GM18520 (cell line): ENCODE data around the gene AGT.
"Not testable (repeated sequence)": the region's sequence is repeated elsewhere in the genome, so short reads cannot be mapped to it uniquely, and the experiment has no call there.

Experiments used
- ATAC-seq: cut with Tn5 transposase; IDR thresholded peaks from one replicate; pipeline ENCODE4 v1.9.1; 2021; ENCODE audit not compliant: unreplicated experiment

Gene AGT

GRCh38 chr1:230707732-230708630 lies 5.9 kb downstream of the AGT start:
- ATAC-seq = no peak

DNA sequence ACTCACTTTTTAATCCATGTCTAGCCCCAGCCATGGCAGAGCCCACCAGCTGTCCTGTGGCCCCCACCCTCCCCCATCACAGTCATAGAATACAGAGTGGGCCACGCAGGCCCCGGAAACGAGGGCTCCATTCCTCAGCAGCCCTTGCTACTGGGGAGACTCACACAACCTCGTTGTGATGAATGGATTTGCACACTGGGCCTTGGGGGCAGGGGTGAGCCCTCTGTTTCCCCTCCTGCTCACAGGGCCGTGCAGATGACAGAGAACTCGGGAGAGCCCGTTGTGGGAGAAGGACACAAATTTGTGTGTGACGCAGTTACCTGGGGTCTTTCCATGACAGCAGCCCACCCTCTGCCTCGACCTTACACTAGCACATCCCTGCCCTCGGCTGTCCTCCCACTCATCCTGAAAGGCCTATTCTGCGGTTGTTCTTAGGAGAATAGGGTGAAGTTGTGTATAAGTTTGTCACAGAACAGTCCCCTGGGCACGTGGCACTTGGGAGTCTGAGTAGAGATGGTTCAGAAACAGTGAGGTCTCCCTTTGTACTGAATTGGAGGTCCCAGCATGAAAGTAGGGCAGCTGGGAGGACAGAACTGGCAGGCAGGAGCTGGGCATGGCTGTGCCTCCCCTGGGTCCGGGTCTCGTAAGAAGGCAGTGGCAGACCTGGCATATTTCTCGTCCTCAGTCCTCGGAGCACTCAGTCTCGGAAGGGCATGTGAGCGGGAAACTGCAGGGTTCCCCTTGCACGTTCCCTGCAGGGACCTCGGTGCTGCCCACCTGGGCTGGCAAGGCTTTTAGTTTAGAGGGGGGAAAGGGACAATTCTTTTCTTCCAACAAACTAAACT lies 6.8 kb downstream of the AGT start:
- ATAC-seq = no peak

GRCh38 chr1:230706020-230706699 lies 7.8 kb downstream of the AGT start:
- ATAC-seq = no peak

- ATAC-seq = no peak
Measured at GRCh38 chr1:230705289-230706019, 8.5 kb downstream of the AGT start.

DNA sequence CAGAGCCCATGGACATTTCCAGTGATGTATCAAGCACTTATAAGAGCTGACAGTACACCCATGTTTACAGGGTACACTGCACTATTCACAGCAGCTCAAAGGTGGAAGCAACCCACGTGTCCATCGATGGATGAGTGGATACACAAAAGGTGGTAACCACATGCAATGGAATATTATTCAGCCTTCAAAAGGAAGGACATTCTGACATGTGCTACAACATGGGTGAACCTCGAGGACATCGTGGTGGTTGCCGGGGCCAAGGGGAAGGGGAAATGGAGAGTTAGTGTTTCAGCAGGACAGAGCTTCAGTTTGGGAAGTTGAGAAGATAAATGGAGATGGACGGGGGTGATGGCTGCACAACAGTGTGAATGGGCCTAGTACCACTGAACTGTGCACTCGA lies 9.1 kb downstream of the AGT start:
- no peak for ATAC-seq

DNA sequence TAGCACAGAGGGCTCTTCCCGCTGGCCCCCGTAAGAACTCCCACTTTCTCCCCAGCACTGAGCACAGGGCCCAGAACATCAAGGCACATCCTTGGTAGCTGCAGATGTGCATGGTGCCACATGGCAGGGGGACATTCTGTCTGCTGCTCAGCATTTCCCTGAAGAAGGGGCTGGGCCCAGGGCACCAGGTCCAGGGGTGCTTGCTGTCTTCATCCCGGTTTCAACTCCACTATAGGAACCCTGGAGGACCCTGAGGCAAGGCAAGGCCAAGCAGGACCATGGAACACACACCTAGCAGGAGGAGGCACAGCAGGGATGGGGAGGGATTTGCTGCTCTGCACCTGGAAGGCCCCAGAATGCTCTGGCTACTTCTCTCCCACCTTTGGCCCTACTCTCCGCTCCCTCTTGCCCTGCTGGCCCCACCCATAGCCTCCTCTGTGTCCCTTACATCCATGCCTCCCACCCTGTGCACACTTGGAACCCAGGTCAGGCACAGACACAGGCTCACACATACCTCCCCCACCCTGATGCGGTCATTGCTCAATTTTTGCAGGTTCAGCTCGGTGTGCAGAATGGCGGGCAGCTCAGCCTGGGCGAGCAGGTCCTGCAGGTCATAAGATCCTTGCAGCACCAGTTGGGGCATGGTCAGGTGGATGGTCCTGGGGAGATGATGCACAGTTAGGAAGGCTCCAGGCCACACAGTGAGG lies 10.1 kb downstream of the AGT start:
- ATAC-seq = no peak

- ATAC-seq = no peak
Measured at GRCh38 chr1:230702934-230703678, 10.8 kb downstream of the AGT start.

DNA sequence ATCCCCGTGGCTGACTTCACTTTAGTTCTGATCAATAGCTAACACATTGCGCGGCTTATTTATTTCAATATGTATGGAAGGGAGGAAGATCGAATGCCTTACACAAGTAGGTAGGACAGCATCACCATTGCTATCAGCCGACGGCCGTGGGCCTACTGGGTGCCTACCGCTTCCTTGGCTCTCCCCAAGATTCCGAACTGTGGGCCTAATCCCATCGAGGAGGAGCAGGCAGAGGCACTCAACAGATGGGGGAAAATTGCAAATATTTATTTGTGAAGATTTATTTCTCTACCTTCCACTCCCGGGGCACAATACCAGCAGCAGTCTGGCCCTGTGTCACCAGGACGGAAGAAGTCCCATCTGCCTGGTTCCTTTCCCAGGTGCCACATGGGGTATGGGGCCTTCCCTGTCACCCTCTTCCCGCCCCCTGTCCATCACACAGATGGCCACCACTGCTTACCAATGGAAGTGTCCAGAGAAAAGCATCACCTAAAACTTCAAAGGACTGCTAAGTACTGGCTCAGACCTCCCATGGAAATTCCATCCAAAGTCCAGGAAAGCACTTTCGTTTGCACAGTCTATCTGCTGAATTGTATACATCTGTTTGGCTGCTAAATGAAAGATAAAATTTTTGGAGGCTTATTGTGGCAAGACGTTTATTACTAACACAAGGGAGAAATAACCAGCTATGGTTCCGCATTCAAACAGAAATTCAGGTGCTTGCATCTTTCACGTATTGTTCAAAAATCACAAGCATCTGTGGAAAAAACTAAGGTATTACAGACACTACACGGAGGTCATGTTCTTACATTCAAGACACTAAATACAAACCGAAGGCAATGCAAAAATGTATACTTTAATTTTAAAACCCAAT lies 11.8 kb downstream of the AGT start:
- ATAC-seq = no peak

- ATAC-seq = no peak
Measured at GRCh38 chr1:230701434-230701833, 12.5 kb downstream of the AGT start.

DNA sequence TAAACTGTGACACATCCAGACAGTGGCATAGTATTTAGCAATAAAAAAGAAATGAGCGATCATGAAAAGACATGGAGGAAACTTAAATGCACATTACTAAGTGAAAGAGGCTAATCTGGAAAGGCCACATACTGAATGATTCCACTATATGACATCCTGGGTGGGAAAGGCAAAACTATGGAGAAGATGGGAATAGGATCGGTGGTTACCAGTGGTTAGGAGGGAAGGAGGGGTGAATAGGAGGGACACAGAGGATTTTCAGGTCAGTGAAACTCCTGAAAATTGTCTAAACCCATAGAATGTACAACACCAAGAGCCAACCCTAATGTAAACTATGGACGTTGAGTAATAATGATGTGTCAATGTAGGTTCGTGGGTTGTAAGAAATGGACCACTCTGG lies 13.8 kb downstream of the AGT start:
- ATAC-seq = no peak

DNA sequence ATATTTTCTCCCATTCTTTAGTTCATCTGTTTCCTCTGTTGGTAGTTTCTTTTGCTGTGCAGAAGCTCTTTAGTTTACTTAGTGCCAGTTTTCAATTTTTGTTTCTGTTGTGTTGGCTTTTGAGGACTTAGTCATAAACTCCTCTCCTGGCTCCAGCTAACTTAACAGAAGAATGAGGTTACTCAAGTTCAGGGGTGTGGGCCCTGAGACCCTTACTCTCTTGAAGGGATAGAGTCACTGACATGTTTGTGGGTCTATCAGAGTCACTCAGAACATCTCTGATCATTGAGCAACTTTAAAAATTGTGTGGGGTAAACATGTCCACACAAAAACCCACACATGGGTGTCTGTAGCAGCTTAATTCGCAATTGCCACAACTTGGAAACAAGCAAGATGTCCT lies 14.2 kb downstream of the AGT start:
- ATAC-seq = no peak

DNA sequence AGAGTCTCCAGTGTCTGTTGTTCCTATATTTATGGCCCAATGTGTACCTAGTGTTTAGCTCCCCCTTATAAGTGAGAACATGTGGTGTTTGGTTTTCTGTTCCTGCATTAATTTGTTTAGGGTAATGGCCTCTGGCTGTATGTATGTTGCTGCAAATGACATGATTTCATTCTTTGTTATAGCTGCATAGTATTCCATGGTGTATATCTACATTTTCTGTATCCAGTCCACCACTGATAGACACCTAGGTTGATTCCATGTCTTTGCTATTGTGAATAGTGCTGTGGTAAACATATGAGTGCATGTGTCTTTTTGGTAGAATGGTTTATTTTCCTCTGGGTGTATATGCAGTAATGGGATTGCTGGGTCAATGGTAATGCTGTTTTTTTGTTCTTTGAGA lies 15.0 kb downstream of the AGT start:
- not testable (repeated sequence) for ATAC-seq

- no peak for ATAC-seq
Measured at GRCh38 chr1:230698130-230698529, 15.8 kb downstream of the AGT start.

DNA sequence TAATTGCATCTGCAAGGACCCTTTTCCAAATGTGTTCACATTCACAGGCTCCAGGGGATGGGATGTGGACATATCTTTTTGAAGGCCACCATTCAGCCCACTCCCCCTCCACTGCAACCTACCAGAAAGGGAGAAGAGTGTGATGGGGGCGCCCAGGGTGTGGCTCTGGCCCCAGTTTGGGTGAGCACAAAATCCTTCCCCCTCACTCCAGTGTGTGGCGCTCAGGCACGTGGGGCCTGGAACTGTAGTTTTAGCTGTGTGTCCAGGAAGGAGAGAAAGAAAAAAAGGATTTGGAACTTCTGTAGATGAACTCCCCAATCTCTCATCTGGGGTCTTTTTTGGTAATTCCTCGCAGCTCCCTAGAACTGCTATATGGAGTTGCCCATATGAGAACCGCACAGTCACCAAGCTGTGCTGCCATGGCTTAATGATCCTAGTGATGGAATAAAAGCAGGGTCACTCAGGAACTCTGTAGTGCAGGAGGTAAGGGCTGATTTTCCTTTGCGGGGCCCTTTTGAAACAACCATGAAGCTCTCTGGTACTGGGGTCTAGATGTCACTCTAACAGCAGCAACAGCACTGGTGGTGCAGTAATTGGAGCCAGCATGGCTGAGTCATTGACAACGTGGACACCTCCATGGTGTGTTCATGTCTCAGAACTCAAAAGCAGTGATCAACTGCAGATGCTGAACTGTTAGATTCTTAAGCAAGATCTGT lies 17.0 kb downstream of the AGT start:
- ATAC-seq = no peak

- ATAC-seq = no peak
Measured at GRCh38 chr1:230696218-230696617, 17.7 kb downstream of the AGT start.

DNA sequence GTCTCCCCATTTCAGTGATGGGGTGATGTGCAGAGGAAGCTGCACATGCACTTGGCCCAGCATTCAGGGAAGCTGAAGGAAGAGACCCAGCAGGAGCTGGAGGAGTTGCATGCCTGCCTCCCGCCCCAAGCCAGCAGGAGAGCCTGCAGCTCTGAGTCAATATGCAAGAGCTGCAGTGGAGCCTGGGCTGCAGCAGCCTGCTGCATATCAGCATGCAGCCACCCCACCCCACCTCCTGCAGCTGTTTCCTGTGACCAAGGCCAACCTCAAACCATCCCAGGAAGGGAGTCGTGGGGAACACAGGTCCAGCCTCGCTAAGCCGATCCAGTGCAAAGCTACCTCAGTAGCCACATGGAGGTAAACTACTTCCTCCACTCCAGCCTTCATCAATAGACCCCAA lies 18.9 kb downstream of the AGT start:
- ATAC-seq = no peak

DNA sequence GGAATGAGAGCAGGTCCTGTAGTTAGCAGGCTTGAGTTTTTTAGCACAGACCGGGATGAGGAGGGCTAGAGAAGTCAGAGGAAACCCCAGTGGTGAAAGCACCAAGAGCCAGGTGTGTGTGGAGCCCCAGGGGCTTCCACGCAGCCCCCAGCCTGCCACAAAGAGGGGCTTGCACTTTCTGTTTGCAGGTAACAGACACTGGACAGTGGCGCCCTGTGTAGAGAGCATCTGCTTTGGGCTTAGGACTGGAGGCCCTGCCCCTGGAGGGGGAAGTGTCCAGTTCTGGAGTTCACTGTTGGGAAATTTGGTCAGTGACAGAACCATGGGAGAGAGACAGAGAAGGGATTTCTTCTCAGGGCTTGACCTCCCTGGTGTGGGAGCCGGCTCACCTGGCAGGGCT lies 19.5 kb downstream of the AGT start:
- ATAC-seq = no peak

- ATAC-seq = no peak
Measured at GRCh38 chr1:230693777-230694176, 20.1 kb downstream of the AGT start.
